GM10266 (cell line): ENCODE measurements around the gene FAM216B.

Source experiments
- DNase-seq: peaks from one replicate; pipeline ENCODE4 v3.0.0; 2012; ENCODE audit errors: extremely low spot score
- TF ChIP-seq, protein P1 (sequence below): IDR thresholded peaks from 2 replicates; pipeline ENCODE4 v1.5.1; 2012; ENCODE audit warnings: mild to moderate bottlenecking, low read depth; ENCODE audit not compliant: control insufficient read depth, insufficient read depth; ENCODE audit errors: missing control alignments

The FAM216B gene

DNA sequence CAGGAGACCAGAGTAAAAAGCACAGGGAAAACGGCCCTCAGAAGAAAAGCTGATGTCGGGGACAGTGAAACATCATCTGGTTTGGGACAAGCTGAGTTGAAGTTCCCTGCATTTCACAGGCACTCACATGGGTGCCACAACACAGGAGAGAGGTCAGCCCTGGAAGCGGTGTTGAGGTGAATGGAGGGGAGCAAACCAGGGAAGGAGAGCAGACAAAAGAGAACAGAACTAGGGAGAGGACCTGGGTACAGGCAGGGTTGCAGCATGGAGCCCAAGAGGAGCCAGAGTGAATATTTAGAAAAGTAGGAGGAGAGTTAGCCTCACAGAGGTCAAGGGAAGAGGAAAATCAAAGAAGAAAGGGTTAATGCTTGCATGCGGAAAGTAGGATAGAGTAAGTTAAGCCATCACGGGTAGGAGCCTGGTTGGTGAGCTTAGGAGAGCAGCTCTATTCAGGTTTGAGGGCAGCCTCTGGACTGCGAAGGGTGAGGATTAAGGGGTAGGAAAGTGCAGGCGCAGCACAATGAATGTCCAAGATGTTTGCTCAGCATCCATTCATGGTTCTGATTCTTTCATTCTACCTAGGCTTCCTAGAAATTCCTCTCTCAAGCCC, 15.5 kb downstream of the FAM216B start:
- no peak for DNase-seq
- TF ChIP-seq, protein P1, sequence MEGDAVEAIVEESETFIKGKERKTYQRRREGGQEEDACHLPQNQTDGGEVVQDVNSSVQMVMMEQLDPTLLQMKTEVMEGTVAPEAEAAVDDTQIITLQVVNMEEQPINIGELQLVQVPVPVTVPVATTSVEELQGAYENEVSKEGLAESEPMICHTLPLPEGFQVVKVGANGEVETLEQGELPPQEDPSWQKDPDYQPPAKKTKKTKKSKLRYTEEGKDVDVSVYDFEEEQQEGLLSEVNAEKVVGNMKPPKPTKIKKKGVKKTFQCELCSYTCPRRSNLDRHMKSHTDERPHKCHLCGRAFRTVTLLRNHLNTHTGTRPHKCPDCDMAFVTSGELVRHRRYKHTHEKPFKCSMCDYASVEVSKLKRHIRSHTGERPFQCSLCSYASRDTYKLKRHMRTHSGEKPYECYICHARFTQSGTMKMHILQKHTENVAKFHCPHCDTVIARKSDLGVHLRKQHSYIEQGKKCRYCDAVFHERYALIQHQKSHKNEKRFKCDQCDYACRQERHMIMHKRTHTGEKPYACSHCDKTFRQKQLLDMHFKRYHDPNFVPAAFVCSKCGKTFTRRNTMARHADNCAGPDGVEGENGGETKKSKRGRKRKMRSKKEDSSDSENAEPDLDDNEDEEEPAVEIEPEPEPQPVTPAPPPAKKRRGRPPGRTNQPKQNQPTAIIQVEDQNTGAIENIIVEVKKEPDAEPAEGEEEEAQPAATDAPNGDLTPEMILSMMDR, result no peak

- TF ChIP-seq, protein P1, result no peak
- DNase-seq, result no peak
Measured at GRCh38 chr13:42798118-42798517, 16.7 kb downstream of the FAM216B start.

- TF ChIP-seq, protein P1, result no peak
- no peak for DNase-seq
Measured at GRCh38 chr13:42800109-42800643, 18.8 kb downstream of the FAM216B start.

GRCh38 chr13:42803563-42804204, 22.3 kb downstream of the FAM216B start:
- DNase-seq, result no peak
- TF ChIP-seq, protein P1, result no peak

GRCh38 chr13:42804244-42804874, 23.0 kb downstream of the FAM216B start:
- peak; percentile 8 for DNase-seq
- TF ChIP-seq, protein P1, result no peak

DNA sequence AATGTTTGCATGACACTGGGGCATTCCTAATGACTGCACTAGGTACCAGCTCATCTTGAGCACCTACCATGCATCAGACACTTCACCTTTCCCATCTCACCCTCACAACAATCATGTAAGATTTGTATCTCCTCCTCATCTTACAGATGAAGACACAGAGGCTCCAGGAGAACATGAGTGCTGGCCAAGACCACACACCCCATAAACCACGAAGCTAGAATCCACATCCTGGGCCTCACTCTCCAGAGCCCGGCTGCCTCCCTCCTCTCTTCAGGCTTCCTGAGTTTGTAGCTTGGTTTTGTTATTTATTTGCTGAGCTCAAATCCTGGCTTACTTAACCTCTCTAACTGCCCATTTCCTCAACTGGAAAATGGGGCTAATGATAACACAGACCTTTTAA, 25.9 kb downstream of the FAM216B start:
- TF ChIP-seq, protein P1, result no peak
- DNase-seq, result no peak

GRCh38 chr13:42807866-42808265, 26.5 kb downstream of the FAM216B start:
- TF ChIP-seq, protein P1, result no peak
- no peak for DNase-seq
